NCI-H1436 treated with DMSO at 0.1 percent for 48 hours (cell line): ENCODE measurements around the gene CNDP1.

Experiments
- DNase-seq: peaks from one replicate; lab custom pipeline; 2025; lab: John Stamatoyannopoulos, UW

The CNDP1 gene

GRCh38 chr18:74587441-74587840 lies 53.1 kb downstream of the CNDP1 start:
- DNase-seq, result no peak

GRCh38 chr18:74589021-74589420 lies 54.7 kb downstream of the CNDP1 start:
- DNase-seq, result no peak

- DNase-seq, result no peak
Observed at GRCh38 chr18:74589811-74590210, 55.5 kb downstream of the CNDP1 start.

- no peak for DNase-seq
Observed at GRCh38 chr18:74590671-74591070, 56.4 kb downstream of the CNDP1 start.

- DNase-seq, result no peak
Observed at GRCh38 chr18:74595431-74595830, 61.1 kb downstream of the CNDP1 start.

GRCh38 chr18:74597034-74597661 lies 62.8 kb downstream of the CNDP1 start:
- DNase-seq, result no peak

- peak; percentile 57 for DNase-seq
Observed at GRCh38 chr18:74597662-74598349, 63.5 kb downstream of the CNDP1 start, which contains the start of gene ZNF407. TSS of gene ZNF407 (plus strand) at chr18:74597870. CDS start at chr18:74631020, 33,150 bp downstream.

- no peak for DNase-seq
Observed at GRCh38 chr18:74598350-74599001, 64.2 kb downstream of the CNDP1 start.

GRCh38 chr18:74604361-74604760 lies 70.1 kb downstream of the CNDP1 start:
- DNase-seq, result no peak

GRCh38 chr18:74604774-74605173 lies 70.5 kb downstream of the CNDP1 start:
- no peak for DNase-seq

- no peak for DNase-seq
Observed at GRCh38 chr18:74608681-74609080, 74.4 kb downstream of the CNDP1 start.

GRCh38 chr18:74609535-74609934 lies 75.2 kb downstream of the CNDP1 start:
- DNase-seq, result no peak

GRCh38 chr18:74610051-74610615 lies 75.8 kb downstream of the CNDP1 start:
- DNase-seq, result no peak

GRCh38 chr18:74610860-74611259 lies 76.6 kb downstream of the CNDP1 start:
- DNase-seq, result no peak

- DNase-seq, result no peak
Observed at GRCh38 chr18:74611765-74612164, 77.5 kb downstream of the CNDP1 start.

GRCh38 chr18:74613381-74613780 lies 79.1 kb downstream of the CNDP1 start:
- no peak for DNase-seq

- no peak for DNase-seq
Observed at GRCh38 chr18:74616494-74616893, 82.2 kb downstream of the CNDP1 start.

GRCh38 chr18:74617486-74617885 lies 83.2 kb downstream of the CNDP1 start:
- no peak for DNase-seq

- no peak for DNase-seq
Observed at GRCh38 chr18:74622072-74622471, 87.8 kb downstream of the CNDP1 start.

GRCh38 chr18:74623047-74623816 lies 88.9 kb downstream of the CNDP1 start:
- no peak for DNase-seq

GRCh38 chr18:74624466-74624865 lies 90.2 kb downstream of the CNDP1 start:
- DNase-seq, result no peak

GRCh38 chr18:74625157-74625556 lies 90.9 kb downstream of the CNDP1 start:
- DNase-seq, result no peak
